Measurements from ENCODE around the gene CCDC179.

CCDC179 gene

GRCh38 chr11:22807855-22808570, 52.3 kb downstream of the CCDC179 start:
- ATAC-seq, result no peak

GRCh38 chr11:22807391-22807790, 52.9 kb downstream of the CCDC179 start:
- no peak for ATAC-seq

GRCh38 chr11:22802861-22803260, 57.4 kb downstream of the CCDC179 start:
- ATAC-seq, result no peak

- no peak for ATAC-seq
These were observed 59.8 kb downstream of the CCDC179 start for GRCh38 chr11:22800482-22800881.

- ATAC-seq, result no peak
These were observed 61.4 kb downstream of the CCDC179 start for GRCh38 chr11:22798901-22799300.

GRCh38 chr11:22797047-22797446, 63.2 kb downstream of the CCDC179 start:
- no peak for ATAC-seq

Measured in activated CD4-positive, CD25-positive, alpha-beta regulatory T cell treated with anti-CD3 and anti-CD28 coated beads, Interleukin-2, amount 50 U/mL, for 24 hours (primary cell).